Adrenal gland (tissue), 12 donors: ENCODE data around the gene WWC2. TPM values are rescaled to one million over a fixed set of nuclear protein-coding genes. Genes with fewer than 3 reads are reported as not detected.

Source experiments
- DNase-seq, 7 donors: peaks; one replicate each; pipeline ENCODE4 v3.0.0-alpha.2; 2019 to 2020
- H3K27ac ChIP-seq, 5 donors: fragments of 200-600 bp; sonication (generic) in 4 of 5; 1 replicate in 3 of 5; 2 replicates in 2 of 5; pipeline versions ENCODE4 v1.5.1 to v1.8.0; 2016 to 2020; ENCODE audit warnings: mild to moderate bottlenecking in 1 of 5
- H3K27me3 ChIP-seq: fragments of 200-600 bp; 2 replicates; pipeline ENCODE4 v1.8.0; 2021
- H3K36me3 ChIP-seq, 2 donors: fragments of 200-600 bp; replicated peaks in 1 of 2; 1 replicate in 1 of 2; 2 replicates in 1 of 2; pipeline versions ENCODE4 v1.5.1 to v1.8.0; 2018 to 2022
- H3K4me1 ChIP-seq, 2 donors: fragments of 200-600 bp; replicated peaks in 1 of 2; 1 replicate in 1 of 2; 2 replicates in 1 of 2; pipeline versions ENCODE4 v1.5.1 to v1.8.0; 2018 to 2021
- H3K4me3 ChIP-seq, 4 donors: fragments of 200-600 bp; sonication (generic) in 3 of 4; one replicate each; pipeline ENCODE4 v1.5.1; 2016 to 2018
- H3K9me3 ChIP-seq, 3 donors: fragments of 200-600 bp; sonication (generic) in 1 of 3; replicated peaks in 1 of 3; 1 replicate in 2 of 3; 2 replicates in 1 of 3; pipeline versions ENCODE4 v1.5.1 to v1.8.0; 2016 to 2021
- CTCF ChIP-seq, 6 experiments: fragments of 450-650 bp in 4 of 6; fragments of 200-600 bp in 2 of 6; sonication (generic) in 1 of 6; IDR thresholded peaks; 1 replicate in 5 of 6; 2 replicates in 1 of 6; pipeline versions ENCODE4 v1.5.1 to v1.8.0; 2016 to 2021; ENCODE audit warnings: antibody characterized with exemption in 6 of 6, mild to moderate bottlenecking in 2 of 6, moderate library complexity in 1 of 6
- POLR2A ChIP-seq, 2 donors: fragments of 450-650 bp; IDR thresholded peaks; one replicate each; pipeline ENCODE4 v1.6.1; 2017; ENCODE audit warnings: antibody characterized with exemption in 2 of 2, mild to moderate bottlenecking in 2 of 2, moderate library complexity in 1 of 2
- WGBS, 4 donors: extraction: QIAGEN DNeasy Blood & Tissue Kit in 2 of 4; methylation state at CpG; one replicate each; pipeline versions ENCODE4 v1.1.5 to v1.1.7; 2013 to 2017; 5-methylcytosine and 5-hydroxymethylcytosine counted together
- intact Hi-C, 2 donors: fragments of 100-400 bp; cut with DNase I; formaldehyde crosslinking; loops; one replicate each; pipeline versions ENCODE4 v1.14.1 to v1.15.0; 2022 to 2023
- polyA plus RNA-seq, 3 donors: library from polyadenylated mRNA; stranded (reverse); fragments of 200-250 nt in 2 of 3; fragments of 350-450 nt in 1 of 3; fragmentation: Illumina TruSeq in 1 of 3; extraction: RNeasy Lipid Tissue Mini Kit (QIAGEN cat#74804) in 1 of 3; gene quantifications; one replicate each; pipeline ENCODE4 v1.2.3, GENCODE V29; 2013 to 2014
- total RNA-seq, 9 donors: library from RNA; depleted of rRNA in 4 of 9; stranded (reverse); fragments of >200 nt in 4 of 9; fragments of 120-200 nt in 1 of 9; fragmentation: NEBNext Ultra II Directional in 1 of 9; extraction: Animal tissue kit (Norgen Biotek cat#: 25700) in 1 of 9; gene quantifications; one replicate each; pipeline versions ENCODE4 v1.1.0 to v1.2.4, GENCODE V29; 2013 to 2023
- donor health status: healthy with polysubstance abuse.
- donor health status: Bipolar disorder and iron deficiency.
- donor health status: DM: yes; HTN: yes; CAD: no.
- donor health status: DM: no; HTN: no; CAD: no.
- donor health status: DM: no; HTN: no; CAD: no.
- donor health status: DM: yes; HTN: yes; CAD: no.

The WWC2 gene
- total and polyA plus RNA-seq, 12 donors, result 3.1 to 27.9 (median 17.4) TPM

GRCh38 chr4:183354219-183354618 lies 255.2 kb downstream of the WWC2 start:
- 74 to 76% (median 74%) methylated on average over 9 of the region's 9 CpGs for WGBS, 4 donors
- intact Hi-C loops, result no loop called here
- H3K9me3 ChIP-seq, result no peaks in the 10 kb centered on the region
- H3K27ac ChIP-seq, result no peak overlapping the region
- peaks cover 0 to 9% of the 10 kb centered on the region in 2 donors for H3K4me1 ChIP-seq
- no peak overlapping the region for H3K4me3 ChIP-seq
- peak in 1 of 7 donors; percentile 7 for DNase-seq
- peaks cover 56% of the 10 kb centered on the region for H3K27me3 ChIP-seq
- TF ChIP-seq POLR2A (IDR thresholded peaks at IDR 0.05) (no peak), CTCF (IDR thresholded peaks at IDR 0.05) (no peak)
- H3K36me3 ChIP-seq, result no peaks in the 10 kb centered on the region

- intact Hi-C loops, result no loop called here
- TF ChIP-seq POLR2A (IDR thresholded peaks at IDR 0.05) (no peak), CTCF (IDR thresholded peaks at IDR 0.05) (no peak)
- Histone ChIP-seq H3K4me1 (peaks cover 0 to 9% of the 10 kb centered on the region in 2 donors), H3K4me3 (no peak overlapping the region), H3K36me3 (no peaks in the 10 kb centered on the region), H3K27ac (no peak overlapping the region), H3K9me3 (no peaks in the 10 kb centered on the region), H3K27me3 (peaks cover 53% of the 10 kb centered on the region)
- peak in 3 of 7 donors; percentile 41 to 58 (median 52) for DNase-seq
- WGBS, 4 donors, result 20 to 41% (median 28%) methylated on average over 4 of the region's 4 CpGs
Observed at GRCh38 chr4:183355405-183355804, 256.3 kb downstream of the WWC2 start.

- H3K36me3 ChIP-seq, result no peaks in the 10 kb centered on the region
- intact Hi-C loops, result no loop called here
- H3K4me3 ChIP-seq, result no peak overlapping the region
- H3K4me1 ChIP-seq, result peaks cover 0 to 9% of the 10 kb centered on the region in 2 donors
- whole genome bisulfite sequencing, 4 donors, result 69 to 78% (median 74%) methylated on average over 17 to 20 of the region's 20 CpGs
- TF ChIP-seq POLR2A (IDR thresholded peaks at IDR 0.05) (no peak), CTCF (IDR thresholded peaks at IDR 0.05) (no peak)
- H3K27ac ChIP-seq, result no peak overlapping the region
- peaks cover 46% of the 10 kb centered on the region for H3K27me3 ChIP-seq
- H3K9me3 ChIP-seq, result no peaks in the 10 kb centered on the region
- peak in 2 of 7 donors; percentile 2 to 15 for DNase-seq
Observed at GRCh38 chr4:183356173-183356830, 257.2 kb downstream of the WWC2 start.

- intact Hi-C loops, result no loop called here
- no peaks in the 10 kb centered on the region for H3K9me3 ChIP-seq
- no peak overlapping the region for H3K27ac ChIP-seq
- H3K27me3 ChIP-seq, result peaks cover 38% of the 10 kb centered on the region
- H3K4me3 ChIP-seq, result no peak overlapping the region
- no peaks in the 10 kb centered on the region for H3K36me3 ChIP-seq
- H3K4me1 ChIP-seq, result peaks cover 0 to 9% of the 10 kb centered on the region in 2 donors
- DNase-seq, result peak in 1 of 7 donors; percentile 23
- TF ChIP-seq CTCF (IDR thresholded peaks at IDR 0.05) (no peak), POLR2A (IDR thresholded peaks at IDR 0.05) (no peak)
- 82 to 92% (median 85%) methylated on average over 17 to 20 of the region's 20 CpGs for WGBS, 4 donors
Observed at GRCh38 chr4:183356931-183357675, 258.0 kb downstream of the WWC2 start.
